Left lung (tissue), 10 donors: ENCODE data around the gene HIVEP3. TPM values are rescaled to one million over a fixed set of nuclear protein-coding genes. Genes with fewer than 3 reads are reported as not detected.

ENCODE experiments used
- ATAC-seq: fragments of 200-7000 bp; cut with Tn5 transposase; one replicate; pipeline ENCODE4 v1.9.1; 2020; ENCODE audit warnings: moderate library complexity
- DNase-seq, 4 donors: peaks; one replicate each; pipeline ENCODE4 v3.0.0-alpha.2; 2013 to 2020
- H3K27ac ChIP-seq, 2 donors: fragments of 200-600 bp; sonication (generic) in 1 of 2; one replicate each; pipeline versions ENCODE4 v1.5.0 to v1.8.0; 2020 to 2021
- H3K27me3 ChIP-seq, 2 donors: fragments of 200-600 bp; sonication (generic) in 1 of 2; one replicate each; pipeline versions ENCODE4 v1.5.0 to v1.8.0; 2020 to 2021
- H3K36me3 ChIP-seq, 2 donors: fragments of 200-600 bp; sonication (generic) in 1 of 2; one replicate each; pipeline versions ENCODE4 v1.5.0 to v1.8.0; 2020 to 2021
- H3K4me1 ChIP-seq, 2 donors: fragments of 200-600 bp; one replicate each; pipeline ENCODE4 v1.8.0; 2021
- H3K4me3 ChIP-seq, 2 donors: fragments of 200-600 bp; sonication (generic) in 1 of 2; one replicate each; pipeline versions ENCODE4 v1.5.0 to v1.8.0; 2020 to 2021; ENCODE audit warnings: mild to moderate bottlenecking in 1 of 2
- H3K9me3 ChIP-seq, 2 donors: fragments of 200-600 bp; sonication (generic) in 1 of 2; one replicate each; pipeline versions ENCODE4 v1.5.0 to v1.8.0; 2020 to 2021
- intact Hi-C, 2 donors: fragments of 100-400 bp; cut with DNase I; formaldehyde crosslinking; loops; one replicate each; pipeline versions ENCODE4 v1.11.2 to v1.14.2; 2022
- polyA plus RNA-seq, 6 donors: library from polyadenylated mRNA; unstranded; fragments of 120-200 nt; gene quantifications; one replicate each; pipeline ENCODE4 v1.2.1, GENCODE V29; 2013; ENCODE audit not compliant: insufficient read length in 6 of 6
- total RNA-seq, 2 donors: library from RNA; stranded (reverse); fragmentation: NEBNext Ultra II Directional; extraction: Animal tissue kit (Norgen Biotek cat#: 25700); gene quantifications; one replicate each; pipeline ENCODE4 v1.2.1, GENCODE V29; 2021
- TF ChIP-seq, protein P1 (sequence below), 2 donors: fragments of 200-600 bp; sonication (generic) in 1 of 2; IDR thresholded peaks; one replicate each; pipeline versions ENCODE4 v1.5.0 to v1.8.0; 2021; ENCODE audit warnings: antibody characterized with exemption in 2 of 2
- donor health status: DM: no; HTN: yes; CAD: no.
- donor health status: DM: no; HTN: no; CAD: no.

HIVEP3 gene
- total and polyA plus RNA-seq, 8 donors, result 6.0 to 15.6 (median 7.4) TPM

DNA sequence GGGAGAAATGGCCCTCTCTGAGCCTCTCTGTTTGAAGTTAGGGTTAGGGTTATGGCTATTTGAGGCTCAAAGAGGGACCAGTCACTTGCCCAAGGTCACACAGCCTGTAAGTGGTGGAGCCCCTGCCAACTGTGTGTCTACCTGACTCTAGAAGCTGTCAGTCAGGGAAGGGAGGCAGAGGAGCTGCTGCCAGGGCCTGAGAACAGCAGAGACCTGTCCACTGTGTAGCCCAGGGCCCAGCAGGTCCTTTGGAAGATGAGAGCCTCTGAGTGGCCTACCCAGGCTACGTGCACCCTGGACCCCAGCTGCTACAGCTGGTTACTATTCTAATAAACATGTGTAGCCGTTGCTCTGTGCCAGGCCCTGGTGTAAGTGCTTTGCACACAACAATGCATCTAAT is 419.1 kb downstream of the HIVEP3 start:
- TF ChIP-seq, protein P1, sequence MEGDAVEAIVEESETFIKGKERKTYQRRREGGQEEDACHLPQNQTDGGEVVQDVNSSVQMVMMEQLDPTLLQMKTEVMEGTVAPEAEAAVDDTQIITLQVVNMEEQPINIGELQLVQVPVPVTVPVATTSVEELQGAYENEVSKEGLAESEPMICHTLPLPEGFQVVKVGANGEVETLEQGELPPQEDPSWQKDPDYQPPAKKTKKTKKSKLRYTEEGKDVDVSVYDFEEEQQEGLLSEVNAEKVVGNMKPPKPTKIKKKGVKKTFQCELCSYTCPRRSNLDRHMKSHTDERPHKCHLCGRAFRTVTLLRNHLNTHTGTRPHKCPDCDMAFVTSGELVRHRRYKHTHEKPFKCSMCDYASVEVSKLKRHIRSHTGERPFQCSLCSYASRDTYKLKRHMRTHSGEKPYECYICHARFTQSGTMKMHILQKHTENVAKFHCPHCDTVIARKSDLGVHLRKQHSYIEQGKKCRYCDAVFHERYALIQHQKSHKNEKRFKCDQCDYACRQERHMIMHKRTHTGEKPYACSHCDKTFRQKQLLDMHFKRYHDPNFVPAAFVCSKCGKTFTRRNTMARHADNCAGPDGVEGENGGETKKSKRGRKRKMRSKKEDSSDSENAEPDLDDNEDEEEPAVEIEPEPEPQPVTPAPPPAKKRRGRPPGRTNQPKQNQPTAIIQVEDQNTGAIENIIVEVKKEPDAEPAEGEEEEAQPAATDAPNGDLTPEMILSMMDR (IDR thresholded peaks at IDR 0.05), result no peak
- no peak overlapping the region for H3K4me3 ChIP-seq
- H3K9me3 ChIP-seq, result no peaks in the 10 kb centered on the region
- no peak for ATAC-seq
- intact Hi-C loops, result no loop called here
- no peak for DNase-seq
- H3K36me3 ChIP-seq, result no peaks in the 10 kb centered on the region
- peak overlapping the region; percentile 33 to 61 for H3K27ac ChIP-seq
- peaks cover 20 to 53% of the 10 kb centered on the region in 2 donors for H3K4me1 ChIP-seq
- H3K27me3 ChIP-seq, result peaks cover 0 to 22% of the 10 kb centered on the region in 2 donors

DNA sequence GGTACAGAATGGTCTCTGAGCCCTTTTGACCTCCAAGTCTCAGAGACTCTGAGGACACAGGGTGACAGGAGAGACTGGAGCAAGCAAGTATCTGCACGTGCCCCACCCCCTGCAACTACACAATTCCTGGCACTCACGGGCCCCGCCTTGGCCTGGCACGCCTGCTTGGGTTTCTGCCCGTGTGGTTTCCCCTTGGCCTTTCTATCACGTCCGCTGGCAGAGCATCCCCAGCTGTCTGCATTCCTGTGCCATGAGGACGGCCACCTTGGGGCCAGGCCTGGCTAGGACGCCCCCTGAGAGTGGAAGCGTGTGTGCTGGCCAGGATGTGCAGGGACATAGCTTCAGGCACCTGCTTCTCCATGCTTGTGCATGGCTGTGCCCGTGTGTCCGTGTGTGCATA is 419.9 kb downstream of the HIVEP3 start:
- ATAC-seq (peak; percentile 13), DNase-seq (peak in 1 of 4 donors; percentile 71)
- TF ChIP-seq, protein P1 (IDR thresholded peaks at IDR 0.05), result no peak
- H3K36me3 ChIP-seq, result no peaks in the 10 kb centered on the region
- H3K27ac ChIP-seq, result peak overlapping the region in 1 of 2 donors; percentile 61
- H3K4me3 ChIP-seq, result no peak overlapping the region
- intact Hi-C loops, result no loop called here
- H3K9me3 ChIP-seq, result no peaks in the 10 kb centered on the region
- H3K27me3 ChIP-seq, result peaks cover 0 to 22% of the 10 kb centered on the region in 2 donors
- peaks cover 20 to 53% of the 10 kb centered on the region in 2 donors for H3K4me1 ChIP-seq

DNA sequence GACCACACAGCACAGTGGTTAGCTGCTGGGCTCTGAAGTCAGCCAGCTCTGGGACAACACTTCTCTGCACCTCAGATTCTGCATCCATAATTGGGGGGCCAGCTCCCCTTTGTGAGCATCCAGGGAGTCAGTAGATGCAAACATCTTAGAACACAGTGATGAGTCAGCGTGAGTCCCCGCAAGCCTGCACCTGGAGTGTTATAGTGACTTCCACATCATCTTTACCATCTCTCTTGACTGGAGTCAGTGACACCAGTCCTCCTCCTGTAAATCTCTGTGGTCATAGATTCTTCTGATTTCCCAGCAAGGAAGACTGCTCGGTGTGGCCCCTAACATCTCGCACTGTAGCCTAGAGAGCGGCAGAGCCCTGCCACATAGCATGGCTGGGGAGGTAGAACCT is 420.3 kb downstream of the HIVEP3 start:
- peaks cover 0 to 22% of the 10 kb centered on the region in 2 donors for H3K27me3 ChIP-seq
- DNase-seq (no peak), ATAC-seq (no peak)
- intact Hi-C loops, result no loop called here
- H3K27ac ChIP-seq, result peak overlapping the region in 1 of 2 donors; percentile 61
- TF ChIP-seq, protein P1 (IDR thresholded peaks at IDR 0.05), result no peak
- no peaks in the 10 kb centered on the region for H3K36me3 ChIP-seq
- H3K4me3 ChIP-seq, result no peak overlapping the region
- H3K4me1 ChIP-seq, result peaks cover 20 to 53% of the 10 kb centered on the region in 2 donors
- no peaks in the 10 kb centered on the region for H3K9me3 ChIP-seq

DNA sequence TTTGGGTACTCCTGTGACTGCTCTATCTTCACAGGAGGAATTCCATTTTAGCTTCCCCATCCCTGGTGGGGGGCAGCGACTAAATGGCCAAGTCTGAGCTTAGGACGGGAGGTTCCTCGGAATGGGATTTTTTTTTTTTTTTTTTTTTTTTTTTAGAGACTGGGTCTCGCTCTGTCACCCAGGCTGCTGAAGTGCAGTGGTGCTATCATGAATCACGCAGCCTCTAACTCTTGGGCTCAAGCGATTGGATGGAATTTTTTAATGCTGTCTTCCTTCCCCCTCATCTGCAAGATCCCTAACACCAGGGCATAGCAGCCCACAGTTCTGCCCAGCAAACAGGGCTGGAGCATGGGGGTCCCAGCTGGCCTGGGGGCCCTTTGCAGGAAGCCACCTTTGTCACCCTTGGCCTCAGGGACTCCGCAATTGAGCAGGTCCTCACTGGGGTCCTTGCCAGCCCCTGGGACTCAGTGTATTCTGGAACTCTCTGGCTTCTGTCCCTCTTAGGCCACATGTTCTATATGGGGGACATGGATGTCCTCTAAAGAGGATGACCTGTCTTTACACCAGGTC is 421.2 kb downstream of the HIVEP3 start:
- Histone ChIP-seq H3K27me3 (peaks cover 0 to 22% of the 10 kb centered on the region in 2 donors), H3K4me1 (peaks cover 20 to 53% of the 10 kb centered on the region in 2 donors), H3K4me3 (no peak overlapping the region), H3K36me3 (no peaks in the 10 kb centered on the region), H3K27ac (no peak overlapping the region), H3K9me3 (no peaks in the 10 kb centered on the region)
- DNase-seq, result no peak
- no peak for ATAC-seq
- intact Hi-C loops, result no loop called here
- TF ChIP-seq, protein P1 (IDR thresholded peaks at IDR 0.05), result no peak

DNA sequence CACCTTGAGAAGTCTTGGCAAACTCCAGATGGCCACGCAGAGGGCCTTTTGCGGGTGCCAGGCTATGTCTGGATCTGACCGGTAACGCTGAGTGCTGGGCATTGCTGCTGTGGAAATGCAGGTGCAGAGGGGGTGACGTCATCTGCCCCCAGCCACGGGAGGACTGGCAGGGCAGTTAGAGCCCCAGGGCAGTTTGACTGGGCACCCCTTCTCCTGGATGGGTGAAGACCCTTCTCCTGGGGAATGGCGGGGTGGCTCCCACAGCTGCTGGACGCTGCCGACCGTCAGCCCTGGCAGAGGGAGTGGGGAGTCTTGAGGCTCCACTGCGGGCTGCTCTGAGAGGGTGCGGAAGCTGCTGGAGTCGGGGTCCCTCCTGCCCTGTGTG is 421.7 kb downstream of the HIVEP3 start:
- Histone ChIP-seq H3K9me3 (no peaks in the 10 kb centered on the region), H3K4me3 (no peak overlapping the region), H3K4me1 (peaks cover 20 to 53% of the 10 kb centered on the region in 2 donors), H3K36me3 (no peaks in the 10 kb centered on the region), H3K27ac (peak overlapping the region; percentile 86 to 90), H3K27me3 (peaks cover 0 to 22% of the 10 kb centered on the region in 2 donors)
- intact Hi-C loops, result no loop called here
- DNase-seq, result no peak
- peak; percentile 9 for ATAC-seq
- TF ChIP-seq, protein P1 (IDR thresholded peaks at IDR 0.05), result no peak
